Measurements from ENCODE around the gene CRISP1. TPM values are rescaled to one million over a fixed set of nuclear protein-coding genes. Genes with fewer than 3 reads are reported as not detected.

Gene CRISP1
- total and polyA plus RNA-seq, 2 of the 4 experiments (the other 2 are of a cell fraction), result not detected

DNA sequence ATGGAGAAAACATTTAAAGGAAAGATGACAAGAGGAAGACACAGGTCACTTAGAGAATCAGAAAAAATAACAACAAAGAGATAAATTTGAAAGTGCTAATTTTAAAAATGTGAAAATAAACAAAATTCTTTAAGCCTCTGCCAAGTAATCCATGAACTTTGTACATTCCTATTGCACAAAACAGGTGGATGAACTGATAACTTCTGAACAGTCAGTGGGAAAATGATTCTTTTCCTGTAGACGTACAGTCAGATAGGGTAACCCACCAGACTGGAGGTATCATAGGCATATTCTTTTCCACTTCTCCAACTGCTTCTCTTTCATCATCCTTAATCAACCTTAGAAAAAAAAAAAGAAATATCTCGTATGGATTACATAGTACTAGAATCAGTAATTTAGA is 36.5 kb upstream of the CRISP1 start:
- Histone ChIP-seq H2AK9ac (replicated peaks; ENCODE audit: low read depth, low read length, poor library complexity) (no peak overlapping the region), H3K23ac (ENCODE audit: low read depth, low read length) (no peak overlapping the region), H3K4me1 (ENCODE audit: control insufficient read depth, insufficient read depth, low read length) (no peaks in the 10 kb centered on the region), H3K9me1 (ENCODE audit: insufficient read depth, low read length) (no peaks in the 10 kb centered on the region), H3K56ac (ENCODE audit: extremely low read depth, insufficient read depth, low read length) (no peak overlapping the region), H3K27ac (ENCODE audit: insufficient read depth, low read length) (no peak overlapping the region), H2BK15ac (ENCODE audit: low read depth, low read length) (no peak overlapping the region), H3K9ac (ENCODE audit: low read depth, low read length) (no peak overlapping the region), H3K9me3 (ENCODE audit: control insufficient read depth, insufficient read depth, low read length) (no peaks in the 10 kb centered on the region), H3K14ac (replicated peaks; ENCODE audit: low read depth, low read length) (no peak overlapping the region), H4K91ac (ENCODE audit: insufficient read depth, low read depth, low read length) (no peak overlapping the region), H2AFZ (replicated peaks; ENCODE audit: low read length, poor library complexity) (no peak overlapping the region), H4K5ac (ENCODE audit: low read depth, low read length) (no peak overlapping the region), H3K36me3 (ENCODE audit: control insufficient read depth, insufficient read depth, low read length) (no peaks in the 10 kb centered on the region), H2BK20ac (ENCODE audit: low read depth, low read length) (no peak overlapping the region), H3K27me3 (ENCODE audit: control insufficient read depth, insufficient read depth, low read length) (no peaks in the 10 kb centered on the region), H3K4me2 (ENCODE audit: low read depth, low read length) (no peak overlapping the region), H3K4ac (ENCODE audit: low read depth, low read length) (no peak overlapping the region), H3K4me3 (ENCODE audit: insufficient read depth, low read depth, low read length) (no peak overlapping the region), H2BK5ac (ENCODE audit: low read depth, low read length, poor library complexity, severe bottlenecking) (no peak overlapping the region), H3K18ac (ENCODE audit: low read depth, low read length) (no peak overlapping the region), H4K8ac (ENCODE audit: low read depth in 2 of 2, low read length in 2 of 2) (no peak overlapping the region), H3K79me1 (ENCODE audit: low read depth in 1 of 2, low read length in 2 of 2) (no peaks in the 10 kb centered on the region), H2AK5ac (ENCODE audit: low read depth, low read length) (no peak overlapping the region), H2BK120ac (ENCODE audit: low read depth, low read length) (no peak overlapping the region), H4K20me1 (ENCODE audit: insufficient read depth, low read length) (no peaks in the 10 kb centered on the region)
- no CpG with 5 or more reads among the region's 2 CpGs for WGBS, 2 experiments (ENCODE audit: extremely low coverage in 2 of 2, insufficient read length in 1 of 2)
- ChIA-PET CTCF (no interaction called here), POLR2A (ENCODE audit: unreplicated experiment) (no interaction called here)
- ATAC-seq (ENCODE audit: low read depth) (no peak), DNase-seq (no peak)
- TF ChIP-seq SMC3 (IDR thresholded peaks at IDR 0.05; ENCODE audit: low read depth, low read length) (no peak), RCOR1 (IDR thresholded peaks at IDR 0.05; ENCODE audit: insufficient replicate concordance, low read length) (no peak)
- intact Hi-C loops (cut with micrococcal nuclease) (no loop called here), dilution Hi-C loops (cut with HindIII; ENCODE audit: low sequenced_read_pairs, unreplicated experiment) (no loop called here), in situ Hi-C loops (cut with MboI; ENCODE audit: low sequenced_read_pairs) (no loop called here)
- no TSS peak for BruUV-seq (replicated peaks)

All from IMR-90 (cell line).